NCI-H1048 (cell line): Measurements from ENCODE around the gene LEF1.
"Not testable (repeated sequence)": the region's sequence is repeated elsewhere in the genome, so short reads cannot be mapped to it uniquely, and the experiment has no call there.

ENCODE experiments used
- DNase-seq: peaks from one replicate; lab custom pipeline; 2025; lab: John Stamatoyannopoulos, UW

The LEF1 gene

DNA sequence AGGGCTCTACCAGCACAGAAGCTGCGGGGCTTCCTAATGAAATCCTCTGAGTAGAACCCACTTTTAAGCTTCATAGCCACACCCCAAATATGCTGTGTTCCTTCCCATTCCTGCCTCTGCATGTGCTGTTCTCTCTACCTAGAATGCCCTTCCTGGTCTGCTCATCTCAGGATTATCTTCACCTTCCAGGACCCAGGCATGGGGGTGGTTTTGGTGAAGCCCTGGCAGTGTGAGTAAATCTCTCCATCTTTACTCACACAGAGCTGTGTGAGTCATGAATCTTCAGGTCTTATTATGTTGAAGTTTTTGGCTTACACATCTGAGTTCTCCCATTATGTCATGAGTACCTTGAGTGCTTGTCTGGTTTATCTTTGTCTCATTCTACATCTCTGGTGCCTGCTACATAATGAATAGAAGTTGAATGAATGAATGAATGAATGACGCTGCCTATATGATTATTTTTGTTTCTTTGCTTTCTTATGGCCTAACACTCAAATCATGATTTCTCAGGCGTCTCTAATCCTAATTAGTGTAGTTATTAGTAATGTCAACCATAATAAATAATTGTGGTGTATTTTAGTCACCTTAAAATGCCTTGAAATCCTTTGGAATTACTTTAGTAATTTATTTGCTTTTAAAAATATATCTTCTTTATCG is 137.2 kb downstream of the LEF1 start:
- no peak for DNase-seq

DNA sequence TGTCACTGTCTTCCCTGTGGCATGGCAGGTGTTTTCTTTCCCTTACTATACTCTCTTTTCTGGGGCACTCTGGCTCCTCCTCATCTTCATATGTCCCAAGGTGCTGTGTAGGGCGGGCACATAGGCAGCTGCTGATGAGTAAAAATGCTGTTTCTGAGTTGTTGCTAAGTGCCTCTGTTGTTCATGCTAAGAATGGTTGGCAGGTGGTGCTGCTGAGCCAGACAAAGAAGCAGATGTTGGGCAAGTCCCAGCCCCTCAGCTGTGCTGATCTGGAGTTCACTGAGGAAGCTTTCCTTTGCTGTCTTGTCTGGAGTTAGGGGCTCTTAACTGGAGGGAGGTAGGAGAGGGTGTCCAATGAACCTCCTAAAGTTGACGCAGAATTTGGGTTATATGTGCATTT is 138.4 kb downstream of the LEF1 start:
- no peak for DNase-seq

DNA sequence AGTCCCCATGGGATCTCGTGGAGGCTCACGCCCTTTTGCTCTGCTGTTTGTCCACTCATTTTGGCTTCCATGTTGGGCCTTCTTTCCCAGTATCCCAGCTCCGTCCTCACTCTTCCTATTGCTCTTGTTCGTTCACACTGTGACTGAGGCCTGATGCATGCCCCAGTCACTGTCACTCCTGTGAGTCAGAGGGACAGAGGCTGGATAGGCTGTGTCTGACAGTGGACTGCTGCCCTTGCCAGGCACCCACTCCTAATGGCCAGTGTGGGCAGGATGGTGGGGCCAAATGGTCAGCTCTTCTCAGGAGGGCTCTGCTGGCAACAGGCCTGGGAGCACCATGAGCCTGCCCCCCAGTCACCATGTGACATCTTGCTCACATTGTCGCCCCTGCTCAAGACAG is 139.0 kb downstream of the LEF1 start:
- DNase-seq: no peak

DNA sequence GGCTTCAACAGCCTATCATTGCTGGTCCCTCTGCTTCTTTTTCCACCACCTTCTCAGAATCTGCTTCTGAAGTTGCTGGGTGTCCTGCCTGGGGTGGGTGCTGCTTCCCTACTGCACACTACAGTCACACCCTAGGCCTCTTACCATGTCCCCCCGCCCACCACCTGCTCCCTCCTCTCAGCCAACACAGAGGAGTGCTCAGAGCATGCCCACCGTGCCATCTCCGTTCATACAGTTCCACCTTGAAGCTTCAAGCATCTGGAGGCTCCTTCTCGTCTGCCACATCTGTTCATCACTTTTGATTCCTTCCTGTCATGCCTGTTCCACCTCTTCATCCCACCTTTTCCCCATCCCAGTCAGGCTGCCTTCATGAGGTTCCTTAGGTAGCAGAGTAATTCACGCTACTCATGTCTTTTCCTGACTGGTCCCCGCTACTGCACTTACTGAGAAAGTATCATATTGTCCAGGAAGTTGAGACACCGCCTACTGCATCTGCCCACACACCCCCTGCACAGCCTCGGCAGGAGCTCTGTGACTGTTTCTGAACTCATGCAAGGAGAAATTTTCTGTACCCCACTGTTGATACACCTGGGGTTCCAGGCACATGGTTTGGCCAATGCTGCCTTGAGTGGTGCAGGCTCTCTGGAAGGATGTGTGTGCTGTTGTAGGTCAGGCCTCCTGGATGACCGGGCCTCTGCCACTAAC is 139.6 kb downstream of the LEF1 start:
- DNase-seq: no peak

DNA sequence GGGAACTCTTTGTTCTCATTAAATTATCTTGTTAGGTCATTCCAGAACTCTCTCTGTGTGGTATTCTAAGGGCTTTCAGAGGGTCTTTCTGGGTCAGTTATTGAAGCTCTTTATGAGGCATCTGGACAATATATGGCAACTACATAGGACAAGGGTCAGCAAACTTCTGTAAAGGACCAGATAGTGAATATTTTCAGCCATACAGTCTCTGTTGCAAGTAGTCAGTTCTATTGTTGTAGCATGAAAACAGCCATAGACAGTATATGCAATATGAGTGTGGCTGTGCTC is 143.9 kb downstream of the LEF1 start:
- DNase-seq: no peak

DNA sequence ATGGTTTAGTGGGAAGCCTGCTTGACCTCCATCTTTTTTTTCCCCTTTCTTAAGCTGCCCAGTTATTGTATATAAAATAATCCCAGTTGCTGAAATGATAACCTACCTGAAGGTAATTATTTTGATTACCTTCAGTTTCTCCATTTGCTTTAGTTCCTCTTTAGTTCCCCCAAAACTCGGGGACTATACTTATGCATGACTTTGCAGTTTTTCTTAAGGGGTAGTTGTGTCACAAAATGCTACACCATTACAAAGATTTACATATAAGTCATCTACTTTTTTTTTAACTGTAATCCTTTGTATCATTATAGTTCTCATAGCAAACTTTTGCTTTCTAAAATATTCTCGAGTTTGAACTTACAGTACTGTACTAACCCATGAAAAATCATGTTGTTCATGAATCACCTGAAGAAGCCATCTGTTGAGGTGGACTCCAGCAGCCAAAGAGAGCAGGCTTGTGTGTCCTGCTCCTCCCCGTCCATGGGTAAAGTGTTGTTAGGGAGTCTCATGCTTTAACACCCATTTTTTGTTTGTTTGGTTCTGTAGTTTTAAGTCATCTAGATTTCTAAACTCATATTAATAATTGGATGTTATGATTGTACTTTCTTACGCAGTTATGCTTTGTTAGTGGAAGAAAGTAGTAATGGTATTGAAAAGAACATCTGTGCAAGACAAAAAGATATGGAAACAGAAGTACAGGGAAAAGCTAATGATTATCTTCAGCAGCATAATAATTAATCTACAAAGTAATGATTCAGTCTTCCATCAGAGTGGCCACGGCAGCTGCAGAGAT is 144.5 kb downstream of the LEF1 start:
- DNase-seq: no peak

DNA sequence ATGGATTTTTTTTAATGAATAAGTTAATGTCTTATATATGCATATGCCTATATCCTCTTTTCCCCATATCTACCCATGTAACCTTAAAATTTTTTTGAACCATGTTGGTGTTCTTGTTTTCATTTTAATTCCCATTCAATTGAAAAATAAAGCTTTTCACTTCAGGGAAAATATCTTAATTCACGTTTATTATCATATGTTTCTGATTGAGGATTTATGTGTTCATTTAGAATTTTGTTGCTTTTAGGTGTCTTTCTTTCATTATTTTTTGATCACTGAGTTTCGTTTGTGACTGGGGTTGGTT is 149.9 kb downstream of the LEF1 start:
- no peak for DNase-seq

DNA sequence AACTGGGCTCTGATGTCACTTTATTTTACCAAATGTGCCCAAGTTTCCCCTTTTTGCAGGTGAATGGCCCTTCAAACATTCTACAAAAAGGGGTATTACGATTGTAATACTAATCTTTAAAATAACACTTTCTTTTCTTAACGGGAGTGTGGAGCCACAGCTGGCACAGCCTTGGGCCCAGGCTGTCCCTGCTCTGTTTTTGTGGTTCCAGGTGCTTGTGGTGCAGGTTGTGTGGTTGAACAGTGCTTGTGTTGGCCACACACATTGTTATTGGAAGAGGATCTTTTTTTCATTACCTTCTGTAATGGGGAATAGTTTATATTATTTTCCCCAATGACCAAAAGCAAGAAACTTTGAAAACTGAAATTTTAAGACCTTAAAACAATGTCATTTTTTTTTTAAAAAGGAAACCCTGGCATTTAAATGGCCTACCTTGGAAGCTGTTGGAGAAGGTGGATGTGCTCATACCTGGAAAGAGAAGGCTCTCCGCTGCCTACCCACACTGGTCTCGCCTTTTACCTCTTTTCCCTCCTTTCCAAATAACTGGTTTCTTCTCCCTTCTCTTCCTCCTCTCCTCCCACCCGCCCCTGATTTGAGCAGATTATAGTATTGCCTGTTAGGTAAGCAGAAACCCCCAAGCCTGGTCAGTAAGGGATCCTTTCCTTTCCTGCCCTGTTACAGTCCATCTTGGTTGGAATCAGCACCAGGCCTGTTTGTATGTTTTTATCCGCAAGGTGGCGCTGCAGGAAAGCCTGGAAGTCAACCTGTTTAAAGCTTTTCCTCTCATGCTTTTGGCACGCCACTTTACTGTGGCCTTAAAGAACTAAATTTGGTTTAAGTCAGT is 150.5 kb downstream of the LEF1 start:
- DNase-seq: peak; percentile 23

DNA sequence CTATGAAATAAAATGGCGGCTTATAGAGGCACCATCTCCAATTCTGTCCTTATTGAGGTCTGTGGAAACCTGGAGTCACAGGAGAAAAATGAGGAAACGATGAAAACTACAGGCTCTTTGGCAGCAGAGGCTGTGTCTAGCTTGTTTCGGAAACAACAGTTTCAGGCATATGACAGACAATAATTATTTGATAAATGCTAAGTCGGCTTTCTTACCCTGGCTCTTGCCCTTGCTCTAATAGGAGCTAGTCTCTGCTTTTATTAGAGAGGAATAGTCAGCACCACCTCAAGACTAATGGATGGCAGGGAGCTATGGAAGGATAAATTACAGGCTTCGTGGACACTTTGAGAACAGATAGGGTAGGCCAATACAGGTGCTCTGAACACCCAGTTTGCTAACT is 154.8 kb downstream of the LEF1 start:
- DNase-seq: no peak

DNA sequence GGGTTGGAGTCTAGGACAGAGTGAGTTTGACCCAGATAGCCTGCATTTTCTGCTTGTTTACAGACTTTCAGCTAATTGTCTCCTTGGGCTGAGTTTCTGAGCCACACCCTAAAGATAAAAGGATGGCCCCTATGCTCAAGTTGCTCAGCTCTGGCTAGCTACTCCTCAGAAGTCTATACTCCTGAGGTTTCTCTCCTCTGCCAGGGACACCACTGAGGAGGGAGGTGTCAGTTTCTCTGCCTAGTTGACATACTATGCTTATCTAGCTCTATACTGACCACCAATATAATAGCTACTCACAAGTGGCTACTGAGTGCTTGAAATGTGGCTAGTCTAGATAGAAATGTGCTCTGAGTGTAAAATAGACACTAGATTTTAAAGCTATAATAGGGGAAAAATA is 155.4 kb downstream of the LEF1 start:
- no peak for DNase-seq

DNA sequence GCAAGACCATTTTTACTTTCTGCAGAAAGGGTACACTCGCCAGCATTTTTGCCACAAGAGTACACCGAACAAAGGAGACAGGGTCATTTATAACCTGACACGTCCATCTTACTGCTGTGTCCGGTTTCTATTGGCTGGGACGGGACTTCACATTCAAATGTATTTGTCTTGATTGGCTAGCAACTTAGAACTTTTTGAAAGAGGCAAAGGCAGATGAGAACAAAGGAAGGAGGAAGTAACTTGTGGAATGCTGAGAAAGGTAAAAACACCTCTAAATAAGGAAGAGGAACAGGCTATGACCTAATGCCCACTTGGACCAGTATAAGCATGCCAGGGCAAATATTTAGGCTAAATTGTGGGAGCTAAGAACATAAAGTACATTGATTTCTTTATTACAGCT is 156.3 kb downstream of the LEF1 start:
- DNase-seq: not testable (repeated sequence)

DNA sequence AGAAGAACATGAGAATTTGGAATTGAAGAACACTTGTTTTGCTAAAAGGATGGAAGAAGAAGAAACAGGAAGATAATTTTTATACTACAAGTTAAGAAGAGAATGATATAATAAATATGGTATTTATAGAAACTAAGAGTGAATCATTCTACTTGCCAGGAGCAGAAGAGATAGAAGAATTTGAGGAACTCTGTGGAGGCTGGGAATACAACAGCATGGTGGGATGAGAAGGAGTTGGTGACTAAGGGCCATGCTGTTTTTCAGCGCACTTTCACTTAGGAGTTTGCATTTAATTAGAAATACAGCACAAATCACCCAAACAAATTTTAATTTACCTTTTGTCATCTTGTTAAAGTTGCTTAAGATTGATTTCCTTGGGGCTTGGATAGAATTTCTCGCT is 158.6 kb downstream of the LEF1 start:
- no peak for DNase-seq

DNA sequence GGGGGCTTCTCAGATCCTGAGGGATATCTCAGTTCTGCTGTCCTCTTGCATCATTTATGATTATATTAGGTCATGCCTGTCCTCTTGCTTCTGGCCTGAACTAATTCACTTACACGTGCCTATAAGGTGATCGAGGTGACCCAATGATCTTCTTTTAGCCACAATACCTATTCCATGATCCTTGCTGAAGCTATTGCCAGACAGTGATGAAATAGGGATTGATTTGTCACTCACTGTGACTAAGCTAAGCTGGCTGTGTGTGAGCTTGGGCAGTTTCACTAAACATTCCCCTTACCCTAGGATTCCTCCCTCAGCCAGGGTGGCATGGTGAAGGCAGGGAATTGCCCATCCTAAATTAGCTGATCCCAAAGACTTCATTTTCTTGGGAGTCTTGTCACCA is 160.0 kb downstream of the LEF1 start:
- no peak for DNase-seq

DNA sequence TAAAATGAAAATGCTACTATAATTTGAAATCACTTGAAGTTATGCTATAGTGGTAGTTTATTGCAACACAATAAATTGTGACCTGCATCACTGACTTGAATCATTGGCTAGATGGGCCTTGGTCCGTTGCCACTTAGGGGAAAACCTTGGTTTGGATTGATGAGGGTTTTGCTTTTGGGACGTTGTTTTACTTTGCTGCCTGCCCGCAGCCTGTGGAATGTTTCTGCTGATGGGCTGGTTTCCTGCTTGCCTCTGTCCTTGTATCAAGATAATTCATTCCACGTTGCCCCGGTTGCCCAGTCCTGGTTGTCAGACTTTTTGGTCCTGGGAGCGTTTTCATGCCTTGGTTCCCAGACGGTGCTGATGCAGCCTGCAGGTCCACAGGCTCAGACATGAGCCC is 160.7 kb downstream of the LEF1 start:
- DNase-seq: no peak

DNA sequence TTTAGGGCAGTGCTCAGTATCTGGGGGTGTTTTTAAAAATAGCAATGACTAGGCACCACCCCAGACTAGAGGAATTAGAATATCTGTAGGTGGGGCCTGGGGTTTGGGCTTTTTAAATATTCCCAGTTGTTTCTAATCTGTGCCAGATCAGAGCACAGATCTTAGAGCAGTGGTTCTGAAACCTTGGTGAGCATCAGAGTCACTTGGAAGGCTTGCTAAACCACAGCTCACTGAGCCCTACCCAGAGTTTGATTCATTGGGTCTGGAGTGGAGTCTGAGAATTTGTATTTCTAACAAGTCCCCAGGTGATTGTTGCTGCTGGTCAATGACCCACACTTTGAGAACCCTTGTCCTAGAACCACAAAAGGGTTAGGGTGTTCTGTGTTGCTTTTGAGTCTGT is 162.4 kb downstream of the LEF1 start:
- no peak for DNase-seq

DNA sequence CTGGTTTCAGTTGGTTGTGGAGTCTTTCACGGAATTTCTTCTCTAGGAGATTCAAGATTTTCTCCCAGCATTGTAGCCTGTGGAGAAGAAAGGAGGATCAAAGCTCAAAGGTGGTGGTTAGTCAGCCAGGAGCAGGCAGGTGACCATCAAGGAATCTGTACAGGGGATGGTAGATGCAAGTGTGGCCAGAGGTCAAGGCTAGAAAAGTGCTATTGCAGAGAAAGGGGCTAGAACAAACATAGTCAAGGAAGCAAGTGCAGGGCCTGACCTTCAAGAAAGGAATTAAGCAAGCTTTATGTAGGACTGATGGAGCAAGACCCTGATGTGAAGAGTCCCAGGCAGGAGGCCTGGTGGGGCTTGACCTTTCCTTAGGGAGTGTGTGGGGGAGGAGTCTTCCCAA is 162.9 kb downstream of the LEF1 start:
- no peak for DNase-seq

DNA sequence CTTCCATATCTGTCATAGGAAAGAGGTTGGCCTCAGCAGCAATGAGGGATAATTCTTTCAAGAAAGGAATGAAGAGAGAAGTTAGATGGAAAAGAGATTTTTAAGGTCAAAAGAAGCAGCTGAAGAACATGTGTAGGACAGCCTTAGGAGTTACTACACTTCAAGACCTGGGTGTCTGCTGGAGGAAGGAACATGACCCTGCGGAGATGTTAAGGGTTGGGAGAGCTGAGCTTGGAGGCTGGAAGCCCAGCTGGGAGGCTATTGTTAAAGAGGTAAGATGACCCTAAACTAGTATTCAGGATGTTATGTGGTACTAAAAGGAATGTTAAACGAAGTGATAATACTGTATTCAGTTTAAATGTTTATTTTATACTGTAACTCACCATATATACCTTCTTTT is 164.1 kb downstream of the LEF1 start:
- no peak for DNase-seq

DNA sequence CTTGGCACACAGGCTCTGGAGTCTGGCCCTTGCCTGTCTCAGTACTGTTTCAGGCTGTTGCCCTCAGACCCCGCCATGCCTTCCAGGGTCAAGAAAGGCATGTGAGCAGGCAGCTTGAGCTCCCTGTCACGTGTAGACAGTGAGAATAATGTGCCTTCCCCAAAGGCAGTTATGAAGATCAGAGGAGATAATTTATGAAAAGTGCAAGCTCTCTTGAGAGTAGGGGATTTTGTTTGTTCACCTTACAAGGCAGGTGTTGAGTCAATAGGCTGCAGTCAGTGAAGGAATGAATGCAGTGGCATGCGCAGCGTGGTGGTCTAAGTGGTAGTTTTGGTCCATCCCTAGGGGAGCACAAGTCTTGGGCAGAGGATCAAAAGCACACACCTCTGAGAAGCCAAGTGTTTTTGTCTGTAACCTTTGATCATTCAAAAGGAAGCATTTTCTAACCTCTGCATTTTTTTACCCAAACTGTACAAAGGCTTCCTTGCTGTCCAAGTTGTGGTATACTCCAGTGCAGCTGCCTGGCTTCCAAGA is 164.7 kb downstream of the LEF1 start:
- DNase-seq: no peak

DNA sequence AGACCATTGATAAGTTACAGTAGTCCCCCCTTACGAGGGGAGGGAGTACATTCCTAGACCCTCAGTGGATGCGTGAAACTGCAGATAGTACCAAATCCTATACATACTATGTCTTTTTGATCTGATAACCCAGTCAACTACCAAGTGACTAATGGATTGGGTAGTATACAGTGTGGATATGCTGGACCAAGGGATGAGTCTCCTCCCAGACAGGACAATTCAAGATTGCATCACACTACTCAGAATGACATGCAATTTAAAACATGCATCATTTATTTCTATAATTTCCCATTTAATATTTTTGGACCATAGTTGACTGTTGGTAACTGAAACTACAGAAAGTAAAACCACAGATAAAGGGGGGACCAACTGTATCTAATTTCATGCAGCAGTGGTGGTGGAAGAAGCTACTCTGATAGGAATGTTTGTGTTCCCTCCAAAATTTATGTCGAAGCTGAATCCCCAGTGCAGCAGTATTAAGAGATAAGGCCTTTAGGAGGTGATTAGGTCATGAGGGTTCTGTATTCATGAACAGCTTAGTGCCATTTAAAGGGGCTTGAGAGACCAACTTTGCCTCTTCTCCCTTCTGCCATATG is 167.1 kb downstream of the LEF1 start:
- no peak for DNase-seq

DNA sequence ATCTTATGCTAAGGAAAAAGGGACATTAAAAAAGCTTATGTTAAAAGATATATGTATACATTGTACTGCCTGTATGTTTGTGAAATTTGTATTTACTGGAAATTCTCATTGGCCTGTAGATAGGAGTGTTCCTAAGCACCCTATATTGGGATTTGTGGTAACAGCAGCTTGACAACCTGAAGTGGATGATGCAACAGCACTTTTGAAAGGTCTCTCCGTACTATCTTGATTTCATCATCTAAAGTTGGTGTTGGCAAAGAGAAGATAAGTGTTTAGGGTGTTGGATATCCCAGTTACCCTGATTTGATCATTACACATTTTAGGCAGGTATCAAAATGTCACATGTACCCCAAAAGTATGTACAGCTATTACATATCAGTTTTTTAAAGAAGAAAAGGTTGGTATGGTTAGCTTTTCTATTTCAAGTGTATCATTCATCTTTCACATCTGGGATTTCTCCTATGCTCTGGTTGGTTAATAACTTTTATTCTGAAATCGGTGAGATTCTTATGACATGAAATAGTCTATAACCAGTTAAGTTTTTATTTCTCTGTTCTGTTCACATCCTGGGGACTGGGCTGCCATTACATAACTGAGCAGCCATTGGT is 168.7 kb downstream of the LEF1 start:
- DNase-seq: no peak

DNA sequence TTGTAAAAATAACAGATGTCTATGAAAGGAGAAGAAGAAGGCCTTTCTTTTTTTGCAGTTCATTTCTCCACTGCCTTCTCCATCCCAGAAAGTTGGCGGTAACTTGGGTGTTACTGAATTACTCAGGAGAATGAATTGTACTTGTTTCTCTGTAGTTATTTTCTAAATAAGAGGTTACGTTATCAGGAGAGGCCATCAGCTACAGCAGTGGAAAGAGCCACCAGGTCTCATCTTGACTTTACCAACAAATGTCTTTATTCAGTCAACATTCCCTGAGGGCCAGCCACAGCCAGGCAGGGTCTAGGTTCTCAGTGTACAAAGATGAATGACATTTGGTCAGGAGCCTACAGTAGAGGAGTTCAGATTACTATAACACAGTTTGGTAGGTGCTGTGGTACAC is 170.9 kb downstream of the LEF1 start:
- DNase-seq: no peak
